HG02884 (cell line): ENCODE data around the gene RNF151.
"Not testable (repeated sequence)": the region's sequence is repeated elsewhere in the genome, so short reads cannot be mapped to it uniquely, and the experiment has no call there.

Experiments
- ATAC-seq: cut with Tn5 transposase; IDR thresholded peaks from one replicate; pipeline ENCODE4 v1.9.1; 2021; ENCODE audit warnings: mild to moderate bottlenecking, moderate library complexity; ENCODE audit not compliant: unreplicated experiment

Gene RNF151

DNA sequence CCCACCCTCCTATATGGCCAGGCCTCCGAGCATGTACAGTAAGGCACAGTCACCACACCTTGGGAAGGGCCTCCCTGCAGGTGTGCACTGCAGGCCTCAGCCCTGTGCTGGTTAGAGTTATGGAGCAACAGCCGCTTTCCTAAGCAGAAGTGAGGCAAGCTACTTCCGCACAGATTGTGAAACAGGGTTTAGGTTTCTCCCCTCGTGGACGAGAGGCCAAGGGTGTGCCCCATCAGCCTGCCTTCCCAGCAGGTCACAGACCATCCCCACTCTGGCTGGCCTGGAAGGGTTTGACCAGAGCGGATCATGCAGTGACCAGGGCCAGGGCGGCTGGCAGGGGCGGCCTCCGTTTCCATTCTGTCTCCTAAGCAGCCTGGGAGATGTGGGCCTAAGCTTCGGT, 28.3 kb upstream of the RNF151 start:
- no peak for ATAC-seq

- ATAC-seq, result no peak
Measured at GRCh38 chr16:1938910-1939309, 27.7 kb upstream of the RNF151 start.

GRCh38 chr16:1939833-1940232, 26.8 kb upstream of the RNF151 start:
- not testable (repeated sequence) for ATAC-seq

DNA sequence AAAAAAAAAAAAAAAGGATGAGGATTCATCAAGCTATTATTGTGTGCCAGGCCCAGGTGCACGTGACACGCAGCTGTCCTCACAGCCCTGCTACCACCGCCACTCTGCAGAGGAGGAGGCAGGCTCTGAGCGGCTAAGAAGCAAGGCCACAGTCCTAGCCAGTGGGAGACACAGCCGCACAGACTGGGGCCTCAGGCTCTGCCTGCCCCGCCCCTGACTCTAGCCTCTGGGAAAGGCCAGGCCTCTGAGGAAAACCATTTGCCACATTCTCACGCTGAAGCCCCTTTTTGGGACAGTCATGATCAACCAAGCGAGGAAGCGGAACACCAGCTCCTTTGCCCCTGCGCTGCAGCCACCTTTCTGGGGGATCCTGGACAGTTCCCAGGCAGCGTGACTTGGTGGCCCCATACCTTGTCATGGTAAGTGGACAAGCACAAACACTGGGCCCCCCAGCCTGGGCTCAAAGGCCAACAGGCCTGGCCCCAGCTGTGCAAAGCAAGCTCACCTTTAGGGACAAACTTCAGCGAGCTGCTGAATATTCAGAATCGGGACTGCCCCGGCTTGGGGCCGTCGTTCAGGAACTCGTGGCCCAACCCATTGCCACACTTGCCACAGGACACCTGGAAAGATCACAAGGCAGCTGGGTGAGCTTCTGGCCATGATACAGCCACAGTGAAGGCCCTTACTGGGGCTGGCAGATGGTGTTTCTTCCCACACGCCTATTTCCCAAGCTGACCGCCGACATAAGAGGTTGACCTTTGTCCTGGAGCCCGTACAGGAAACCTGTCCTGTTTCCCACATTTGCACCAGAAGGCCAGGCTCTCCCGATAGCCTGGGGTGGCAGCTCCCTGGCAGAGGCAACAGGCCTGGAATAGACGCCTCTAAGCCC, 26.1 kb upstream of the RNF151 start:
- ATAC-seq, result no peak

GRCh38 chr16:1941162-1942046, 25.3 kb upstream of the RNF151 start:
- ATAC-seq, result no peak

GRCh38 chr16:1942047-1942809, 24.4 kb upstream of the RNF151 start:
- ATAC-seq, result no peak

DNA sequence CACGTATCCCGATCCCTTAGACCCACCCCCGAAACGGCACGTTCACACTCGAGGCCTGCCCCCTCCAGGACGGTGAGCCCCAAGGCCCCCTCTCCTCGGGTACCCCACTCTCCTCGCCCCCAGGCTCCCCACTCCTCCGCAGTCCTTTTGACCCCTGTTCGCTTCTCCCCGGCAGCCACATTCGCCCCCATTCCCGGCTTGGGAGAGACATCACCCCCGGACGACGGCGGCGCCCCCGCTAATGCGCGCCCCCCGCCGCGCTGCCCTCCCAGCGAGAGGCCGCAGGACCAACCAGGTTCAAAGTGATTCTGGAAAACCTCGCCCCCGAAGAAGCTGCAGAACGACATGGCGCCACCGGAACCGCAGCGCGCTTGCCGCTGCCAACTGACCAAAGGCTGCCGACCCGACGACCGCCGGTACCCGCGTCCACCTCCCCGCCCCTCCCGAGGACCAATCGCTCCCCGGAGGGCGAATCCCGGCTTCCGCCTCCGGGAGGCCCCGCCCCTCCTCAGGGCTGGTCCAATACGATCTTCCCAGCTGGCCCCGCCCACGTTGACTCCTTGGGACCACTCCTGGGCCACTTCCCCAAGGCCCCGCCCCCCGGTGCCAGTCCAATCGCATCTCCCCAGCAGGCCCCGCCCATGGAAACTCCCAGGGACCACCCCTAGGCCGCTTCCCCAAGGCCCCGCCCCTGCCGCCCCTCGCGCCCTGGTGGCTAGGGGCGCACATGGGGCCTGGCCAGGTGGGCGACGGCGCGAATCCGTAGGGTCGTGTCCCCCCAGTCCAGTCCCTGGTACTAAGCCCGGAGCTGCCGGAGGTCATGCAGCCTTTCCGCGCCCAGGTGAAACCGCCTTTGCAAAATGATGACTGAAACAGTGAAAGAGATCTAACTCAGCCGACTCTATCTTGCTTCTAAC, 23.6 kb upstream of the RNF151 start, which contains the start of gene MSRB1:
Gene MSRB1, minus strand, starts transcription at position 390 of the 917 bp plus-strand sequence. Its CDS starts 43 bp downstream, at position 347.
- peak; percentile 92 for ATAC-seq

- ATAC-seq, result no peak
Measured at GRCh38 chr16:1944612-1945199, 21.9 kb upstream of the RNF151 start.

GRCh38 chr16:1945559-1946391, 20.9 kb upstream of the RNF151 start:
- ATAC-seq, result no peak

GRCh38 chr16:1946495-1947368, 19.9 kb upstream of the RNF151 start:
- no peak for ATAC-seq

DNA sequence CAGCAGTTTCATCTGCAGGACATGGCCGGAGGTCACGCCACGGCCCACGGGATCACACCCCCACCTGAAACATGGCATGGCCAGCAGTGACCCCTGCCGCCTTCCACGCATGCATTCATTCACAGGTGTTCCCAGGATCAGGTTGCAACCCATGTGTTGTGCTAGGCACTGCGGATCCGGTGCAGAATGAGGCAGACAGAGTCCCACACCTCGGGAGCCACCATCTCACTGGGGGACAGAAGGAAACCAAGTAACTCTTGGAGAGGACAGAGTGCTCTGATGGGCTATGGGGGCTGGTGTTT, 19.3 kb upstream of the RNF151 start:
- no peak for ATAC-seq

DNA sequence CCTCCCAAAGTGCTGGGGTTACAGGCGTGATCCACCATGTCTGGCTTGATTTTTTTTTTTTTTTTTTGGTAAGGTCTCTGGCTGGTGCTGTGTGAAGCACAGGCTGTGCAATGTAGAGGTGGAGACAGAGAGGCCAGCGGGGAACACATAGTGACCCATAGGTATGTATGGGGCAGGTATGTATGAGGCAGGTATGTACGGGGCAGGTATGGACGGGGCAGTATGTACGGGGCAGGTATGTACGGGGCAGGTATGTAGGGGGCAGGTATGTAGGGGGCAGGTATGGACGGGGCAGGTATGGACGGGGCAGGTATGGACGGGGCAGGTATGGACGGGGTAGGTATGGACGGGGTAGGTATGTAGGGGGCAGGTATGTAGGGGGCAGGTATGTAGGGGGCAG, 17.1 kb upstream of the RNF151 start:
- no peak for ATAC-seq

GRCh38 chr16:1950047-1950446, 16.6 kb upstream of the RNF151 start:
- ATAC-seq, result no peak

DNA sequence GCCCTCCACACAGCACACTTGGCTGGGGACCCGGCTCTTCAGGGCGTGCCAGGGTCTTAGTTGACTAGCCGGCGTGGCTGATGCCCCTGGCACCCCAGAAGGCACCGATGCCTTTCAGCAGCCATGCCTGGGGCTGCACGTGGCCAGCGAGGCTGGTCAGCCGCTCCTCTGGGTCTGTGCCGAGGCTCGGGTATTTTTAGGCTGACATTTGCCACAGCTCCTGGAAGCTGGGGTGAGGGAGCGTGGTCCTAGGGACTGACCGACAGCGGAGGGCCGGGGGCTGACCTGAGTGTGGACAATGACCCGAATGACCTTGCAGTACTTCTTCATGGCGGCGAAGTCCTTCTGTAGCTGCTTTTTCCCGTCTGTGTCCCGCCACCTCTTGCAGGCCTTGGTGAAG, 16.1 kb upstream of the RNF151 start:
- no peak for ATAC-seq

DNA sequence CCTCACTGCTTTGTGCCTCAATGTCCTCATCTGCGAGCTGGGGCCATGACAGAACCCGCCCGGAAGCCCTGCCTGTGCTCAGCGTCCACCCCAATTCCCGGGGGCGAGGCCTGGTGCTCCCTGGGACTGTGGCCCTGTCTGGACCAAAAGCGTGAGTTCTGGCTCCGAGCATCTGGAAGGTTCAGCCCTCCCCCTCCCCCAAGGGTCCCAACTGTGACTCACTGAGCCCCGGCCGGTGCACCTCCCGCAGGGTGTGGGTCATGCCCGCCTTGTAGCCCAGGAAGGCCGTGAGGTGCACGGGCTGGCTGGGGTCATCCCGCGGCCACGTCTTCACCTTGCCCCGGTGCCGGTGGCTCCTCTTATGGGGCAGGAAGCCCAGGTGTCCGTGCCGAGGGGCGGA, 12.9 kb upstream of the RNF151 start:
- no peak for ATAC-seq

DNA sequence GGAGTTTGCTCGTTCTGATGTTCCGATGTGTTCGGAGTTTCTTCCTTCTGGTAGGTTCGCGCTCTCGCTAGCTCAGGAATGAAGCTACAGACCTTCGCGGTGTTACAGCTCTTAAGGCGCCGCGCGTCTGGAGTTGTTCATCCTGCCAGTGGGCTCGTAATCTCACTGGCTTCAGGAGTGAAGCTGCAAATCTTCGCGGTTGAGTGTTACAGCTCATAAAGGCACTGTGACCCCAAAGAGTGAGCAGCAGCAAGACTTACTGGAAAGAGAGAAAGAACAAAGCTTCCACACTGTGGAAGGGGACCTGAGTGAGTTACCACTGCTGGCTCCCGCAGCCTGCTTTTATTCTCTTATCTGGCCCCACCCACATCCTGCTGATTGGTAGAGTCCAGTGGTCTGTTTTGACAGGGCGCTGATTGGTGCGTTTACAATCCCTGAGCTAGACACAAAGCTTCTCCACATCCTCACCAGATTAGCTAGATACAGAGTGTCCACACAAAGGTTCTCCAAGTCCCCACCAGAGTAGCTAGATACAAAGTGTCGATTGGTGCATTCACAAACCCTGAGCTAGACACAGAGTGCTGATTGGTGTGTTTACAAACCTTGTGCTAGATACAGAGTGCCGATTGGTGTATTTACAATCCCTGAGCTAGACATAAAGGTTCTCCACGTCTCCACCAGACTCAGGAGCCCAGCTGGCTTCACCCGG, 9.1 kb upstream of the RNF151 start:
- not testable (repeated sequence) for ATAC-seq

- ATAC-seq, result not testable (repeated sequence)
Measured at GRCh38 chr16:1958143-1958491, 8.5 kb upstream of the RNF151 start.
